NCI-H146 (cell line): ENCODE data around the gene PDGFD.

Experiments used
- DNase-seq: peaks from one replicate; lab custom pipeline; 2025; lab: John Stamatoyannopoulos, UW

Gene PDGFD

DNA sequence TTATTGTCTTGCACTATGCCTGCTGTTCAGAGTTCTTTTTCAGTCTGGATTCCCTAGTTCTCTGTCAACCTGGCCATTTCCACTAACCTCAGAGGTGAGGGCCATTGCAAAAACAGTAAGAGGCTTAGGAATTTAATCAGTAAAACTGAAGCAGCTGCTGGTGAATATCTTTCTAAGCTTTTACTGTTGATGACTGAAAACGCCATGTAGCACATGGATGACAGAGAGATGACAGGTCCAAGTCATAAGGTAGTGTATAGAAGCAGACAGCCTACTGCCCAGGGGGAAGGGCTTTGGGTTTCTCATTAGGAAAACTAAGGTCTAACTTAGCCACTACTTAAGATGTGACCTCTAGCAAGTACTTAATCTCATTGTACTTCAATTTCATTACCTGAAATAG lies 280.1 kb downstream of the PDGFD start:
- DNase-seq = no peak

DNA sequence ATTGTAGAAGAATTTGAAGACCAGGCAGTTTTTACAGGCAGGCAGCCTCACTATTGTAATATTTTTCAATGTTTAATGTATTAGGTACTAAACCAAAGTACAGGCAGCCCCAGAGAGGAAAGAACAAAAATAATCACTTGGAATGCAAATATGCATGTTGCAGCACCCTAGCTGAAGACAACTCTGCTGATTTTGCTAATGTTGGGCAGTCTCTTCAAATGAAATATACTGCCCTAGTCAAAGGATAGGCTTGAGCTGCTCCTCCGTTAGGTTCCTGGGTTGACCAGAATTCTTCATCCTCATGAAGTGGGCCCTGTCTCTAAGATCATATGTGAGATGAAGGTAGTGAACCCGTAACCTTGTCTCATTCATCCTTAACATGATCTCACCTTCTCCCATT lies 280.7 kb downstream of the PDGFD start:
- no peak for DNase-seq

DNA sequence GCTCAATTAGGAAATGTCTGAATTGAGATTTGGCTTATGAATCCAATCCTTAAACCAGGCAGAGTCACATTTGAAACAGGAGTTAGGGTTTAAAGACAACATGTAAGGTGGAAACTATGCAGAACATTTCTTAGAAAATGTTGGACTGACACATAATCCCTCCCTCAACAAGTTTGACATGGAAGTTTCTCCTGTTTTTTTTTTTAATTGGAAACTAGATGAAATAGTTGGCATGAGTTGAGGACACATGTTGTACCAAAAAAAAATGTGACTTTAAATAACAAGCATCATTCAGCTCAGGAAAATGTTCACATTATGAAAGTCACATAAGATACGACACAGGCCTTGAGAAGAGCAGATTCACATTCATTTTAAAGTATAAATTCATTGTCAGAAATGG lies 282.4 kb downstream of the PDGFD start:
- no peak for DNase-seq

DNA sequence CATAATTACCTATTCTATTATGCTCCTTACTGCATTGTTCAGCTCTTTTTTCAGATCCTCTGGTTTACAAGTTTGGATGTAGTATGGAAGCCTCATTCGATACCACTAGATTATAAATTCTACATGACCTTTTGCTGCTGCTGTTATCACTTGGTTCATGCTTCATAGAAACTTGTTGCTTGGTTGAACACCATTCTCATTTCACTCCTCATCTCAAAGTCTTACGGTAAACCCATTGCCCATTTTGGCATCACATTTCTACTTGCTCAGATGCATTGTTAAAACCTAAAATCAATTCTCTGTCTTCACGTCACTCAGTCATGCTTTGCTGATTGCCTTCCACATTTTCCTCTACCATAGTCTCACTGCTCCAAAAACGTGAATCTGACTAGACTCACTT lies 283.0 kb downstream of the PDGFD start:
- DNase-seq = no peak

DNA sequence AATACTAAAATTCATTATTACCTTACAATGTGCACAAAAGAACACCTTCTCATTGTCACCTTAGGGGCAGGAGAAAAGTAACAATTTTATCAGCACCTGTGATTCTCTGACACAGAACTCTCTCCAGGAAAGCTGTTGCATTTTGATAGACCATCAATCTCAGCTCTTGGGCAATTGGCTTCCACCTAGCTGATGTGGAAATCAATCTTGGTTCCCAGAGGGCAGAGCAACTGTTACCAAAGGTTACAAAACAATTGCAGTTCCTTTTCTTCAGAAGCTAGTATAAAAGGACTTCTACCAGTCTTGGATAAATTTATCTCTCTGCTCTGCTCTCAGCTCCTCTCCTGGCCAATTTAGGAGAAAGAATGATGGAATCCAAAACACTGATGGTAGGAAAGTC lies 285.3 kb downstream of the PDGFD start:
- DNase-seq = no peak

DNA sequence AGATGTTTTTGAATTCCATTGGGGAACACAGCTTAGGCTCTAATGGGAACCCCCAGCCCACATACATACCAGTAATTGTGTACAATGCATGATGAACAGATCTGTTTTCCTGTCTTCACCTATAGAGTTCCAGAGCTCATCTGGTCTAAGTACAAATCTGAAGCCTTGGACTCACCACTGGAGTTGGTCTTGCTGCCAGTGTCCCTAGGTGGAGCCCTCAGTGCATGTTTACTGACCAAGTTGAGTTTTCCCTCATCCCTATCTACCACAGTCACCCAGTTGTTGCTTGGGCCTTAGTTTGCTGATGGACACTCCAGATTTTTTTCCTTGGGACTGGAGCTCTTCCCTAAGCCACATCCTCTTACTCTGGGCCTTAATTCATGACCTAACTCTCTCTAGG lies 286.7 kb downstream of the PDGFD start:
- no peak for DNase-seq

DNA sequence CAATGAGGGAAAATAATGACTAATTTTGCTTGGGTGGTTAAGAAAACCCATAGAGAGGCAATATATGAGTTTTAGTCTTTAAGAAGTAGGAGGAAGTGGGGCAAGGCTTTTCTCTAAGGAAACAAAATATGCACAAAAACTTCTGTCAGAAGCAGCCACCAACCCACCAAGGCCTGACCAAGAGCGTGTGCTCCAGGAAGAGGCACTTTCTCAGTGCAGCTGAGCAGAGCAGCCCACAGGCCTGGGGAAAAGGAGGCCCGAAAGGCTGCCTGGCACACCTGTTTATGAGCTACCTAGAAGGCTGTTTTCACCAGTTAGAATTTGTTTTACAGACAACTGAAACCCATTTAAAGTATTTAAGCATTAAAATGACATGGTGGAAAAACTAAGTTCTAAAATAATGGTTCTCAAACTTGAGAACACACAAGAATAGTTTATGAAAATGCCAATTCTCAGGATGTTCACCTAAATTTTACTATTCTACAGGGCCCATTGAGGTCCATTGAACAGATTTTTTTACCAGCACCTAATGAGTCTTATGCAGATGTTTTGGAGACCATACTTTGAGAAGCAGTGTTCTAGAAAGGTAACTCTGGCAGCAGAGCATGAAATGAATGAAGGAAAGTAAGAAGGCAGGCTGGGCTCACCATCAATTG lies 288.0 kb downstream of the PDGFD start:
- DNase-seq = no peak

DNA sequence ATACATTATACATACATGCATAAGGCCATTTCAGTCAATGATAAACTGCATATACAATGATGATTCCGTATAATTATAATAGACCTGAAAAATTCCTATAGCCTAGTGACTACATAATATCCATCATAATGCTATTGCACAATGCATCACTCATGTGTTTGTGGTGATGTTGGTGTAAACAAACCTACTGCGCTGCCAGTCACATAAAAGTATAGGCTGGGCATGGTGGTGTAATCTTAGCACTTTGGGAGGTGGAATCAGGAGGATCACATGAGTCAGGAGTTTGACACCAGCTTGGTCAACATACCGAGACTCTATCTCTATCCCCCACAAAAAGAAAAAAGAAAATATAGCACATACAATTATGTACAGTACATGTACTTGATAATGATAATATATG lies 291.2 kb downstream of the PDGFD start:
- no peak for DNase-seq

DNA sequence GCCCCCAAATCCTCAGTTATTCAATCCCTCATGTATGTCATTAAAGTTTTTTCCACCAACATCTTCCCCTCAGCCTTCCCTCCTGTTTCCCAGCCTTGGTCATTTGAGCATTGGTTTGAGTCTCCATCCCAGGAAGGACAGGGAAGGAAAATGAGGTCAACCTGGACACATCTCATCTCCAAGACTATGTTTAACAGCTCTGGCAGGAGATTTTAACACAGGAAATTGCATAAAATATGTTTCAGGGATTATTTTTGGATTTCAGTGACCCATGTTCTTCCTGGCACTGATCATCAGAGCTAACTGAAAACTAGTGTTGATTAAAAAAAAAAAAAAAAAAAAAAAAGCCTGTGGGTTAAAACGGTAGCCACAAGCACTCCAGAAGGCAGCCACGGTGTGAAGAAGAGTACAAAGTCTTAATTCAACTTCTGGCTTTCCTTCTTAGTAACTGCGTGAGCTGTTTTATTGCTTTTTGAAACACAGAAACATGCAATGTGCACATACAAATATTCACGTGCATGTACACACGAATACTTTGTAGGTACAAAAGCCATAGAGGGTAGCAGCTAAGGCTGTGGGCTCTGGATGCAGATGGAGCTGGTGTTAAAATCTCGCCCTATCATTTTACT lies 291.9 kb downstream of the PDGFD start:
- no peak for DNase-seq

DNA sequence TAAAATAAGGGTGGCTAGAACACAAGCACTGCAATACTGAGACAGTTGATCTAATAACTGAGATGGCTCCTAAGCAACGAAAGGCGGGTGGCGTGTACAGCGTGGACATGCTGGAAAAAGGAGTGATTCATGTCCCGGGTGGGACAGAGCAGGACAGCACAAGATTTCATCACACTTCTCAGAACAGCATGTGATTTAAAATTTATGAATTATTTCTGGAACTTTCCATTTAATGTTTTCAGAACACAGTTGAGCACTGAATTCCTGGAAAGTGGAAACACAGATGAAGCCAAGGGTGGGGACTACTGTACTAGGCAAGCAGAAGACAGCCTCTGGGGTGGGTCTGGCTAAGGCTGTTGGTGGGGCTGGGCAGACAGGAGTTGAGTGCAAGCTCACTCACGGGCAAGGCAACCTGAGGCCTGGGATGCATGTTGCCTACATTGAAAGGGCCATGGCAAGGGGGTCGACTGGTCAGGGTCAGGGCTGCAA lies 293.1 kb downstream of the PDGFD start:
- no peak for DNase-seq

DNA sequence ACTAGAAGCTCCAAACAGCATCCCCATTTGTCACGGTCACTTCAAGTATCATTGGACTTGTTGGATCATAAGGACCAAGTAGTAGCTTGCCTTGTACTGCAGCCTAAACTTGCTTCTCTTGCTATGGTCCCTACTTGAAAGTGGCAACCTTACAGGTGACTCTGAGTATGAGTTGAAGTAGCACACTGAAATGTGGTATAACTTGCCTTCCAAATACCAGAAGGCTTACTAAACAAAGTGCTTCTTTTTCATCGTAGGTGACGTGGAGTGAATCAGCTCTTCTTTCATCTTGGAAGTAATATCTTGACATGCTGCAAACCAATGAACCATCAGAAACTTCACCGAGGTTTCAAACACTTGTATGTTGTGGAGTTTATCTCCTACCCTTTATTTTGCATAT lies 296.5 kb downstream of the PDGFD start:
- no peak for DNase-seq

DNA sequence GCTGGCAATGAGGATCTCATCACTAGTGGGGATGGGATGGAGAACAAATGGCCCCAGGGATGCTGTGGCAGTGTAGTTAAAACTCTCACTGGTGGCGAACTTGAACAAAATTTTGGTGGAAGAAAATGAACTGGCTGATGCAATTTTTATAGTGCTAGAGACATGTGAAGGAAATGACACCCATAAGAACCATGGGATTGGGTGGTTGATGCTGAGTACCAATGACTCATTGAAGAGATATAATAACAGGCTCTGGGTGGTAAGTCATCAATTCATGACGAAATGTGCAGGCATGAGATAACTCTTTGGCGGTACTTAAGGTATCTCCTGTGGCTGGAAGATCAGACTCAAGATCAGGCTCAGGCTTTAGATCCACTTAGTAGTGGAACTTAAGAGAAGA lies 300.4 kb downstream of the PDGFD start:
- no peak for DNase-seq

DNA sequence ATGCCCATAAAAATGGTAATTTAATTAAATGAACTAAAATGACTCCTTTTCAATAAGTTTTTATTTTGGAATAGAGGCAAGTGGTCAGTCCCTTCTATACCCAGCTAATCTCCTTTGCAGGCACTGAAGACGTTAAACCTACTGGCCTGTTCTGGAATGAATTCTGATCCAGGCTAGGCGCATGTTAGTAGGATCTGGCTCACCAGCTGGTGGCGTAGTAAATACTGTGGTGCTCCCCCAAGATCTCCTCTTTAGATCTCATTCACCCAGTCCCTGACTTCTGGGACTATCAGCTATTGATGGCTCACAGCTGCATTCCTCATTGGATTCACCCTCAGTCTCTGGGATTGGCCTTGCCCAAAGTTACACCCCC lies 301.2 kb downstream of the PDGFD start:
- no peak for DNase-seq

DNA sequence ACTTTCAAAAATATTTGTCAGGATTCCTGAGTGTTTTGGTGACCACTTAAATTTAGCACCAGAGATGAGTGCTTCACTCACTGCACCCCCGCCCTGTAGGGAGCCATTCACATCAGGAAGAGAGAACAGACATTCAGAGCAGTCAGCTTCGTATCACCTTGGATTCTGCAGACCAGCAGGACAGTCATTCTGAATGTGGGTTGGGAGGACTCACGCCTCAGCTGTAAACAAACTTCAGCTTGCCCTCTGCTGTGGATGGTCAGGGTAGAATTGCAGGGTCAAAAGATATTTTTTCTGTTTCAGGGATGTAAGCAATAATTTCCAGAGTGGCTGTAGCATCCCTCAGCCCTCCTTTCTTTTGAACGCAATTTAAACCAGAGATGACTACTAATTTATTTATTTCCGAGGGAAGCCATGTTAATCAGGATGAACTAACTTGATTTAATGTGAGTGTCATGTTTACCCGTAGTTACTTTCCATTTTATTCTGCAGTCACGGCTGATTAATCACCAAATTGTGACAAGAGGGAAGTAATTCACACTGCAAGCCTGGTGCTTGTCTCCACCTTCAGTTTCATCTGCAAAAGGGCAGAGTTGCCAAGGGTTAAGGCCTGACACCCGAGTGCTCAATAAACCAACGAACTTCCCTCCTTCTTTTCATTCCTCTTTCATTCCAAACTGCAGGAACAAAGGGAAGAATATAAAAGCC lies 301.7 kb downstream of the PDGFD start:
- DNase-seq = no peak
